SW 1271 (cell line): ENCODE data around the gene TUBA8.
"Not testable (repeated sequence)": the region's sequence is repeated elsewhere in the genome, so short reads cannot be mapped to it uniquely, and the experiment has no call there.

Experiments used
- DNase-seq, 2 experiments: peaks; one replicate each; lab custom pipeline; 2025; lab: John Stamatoyannopoulos, UW

The TUBA8 gene

DNA sequence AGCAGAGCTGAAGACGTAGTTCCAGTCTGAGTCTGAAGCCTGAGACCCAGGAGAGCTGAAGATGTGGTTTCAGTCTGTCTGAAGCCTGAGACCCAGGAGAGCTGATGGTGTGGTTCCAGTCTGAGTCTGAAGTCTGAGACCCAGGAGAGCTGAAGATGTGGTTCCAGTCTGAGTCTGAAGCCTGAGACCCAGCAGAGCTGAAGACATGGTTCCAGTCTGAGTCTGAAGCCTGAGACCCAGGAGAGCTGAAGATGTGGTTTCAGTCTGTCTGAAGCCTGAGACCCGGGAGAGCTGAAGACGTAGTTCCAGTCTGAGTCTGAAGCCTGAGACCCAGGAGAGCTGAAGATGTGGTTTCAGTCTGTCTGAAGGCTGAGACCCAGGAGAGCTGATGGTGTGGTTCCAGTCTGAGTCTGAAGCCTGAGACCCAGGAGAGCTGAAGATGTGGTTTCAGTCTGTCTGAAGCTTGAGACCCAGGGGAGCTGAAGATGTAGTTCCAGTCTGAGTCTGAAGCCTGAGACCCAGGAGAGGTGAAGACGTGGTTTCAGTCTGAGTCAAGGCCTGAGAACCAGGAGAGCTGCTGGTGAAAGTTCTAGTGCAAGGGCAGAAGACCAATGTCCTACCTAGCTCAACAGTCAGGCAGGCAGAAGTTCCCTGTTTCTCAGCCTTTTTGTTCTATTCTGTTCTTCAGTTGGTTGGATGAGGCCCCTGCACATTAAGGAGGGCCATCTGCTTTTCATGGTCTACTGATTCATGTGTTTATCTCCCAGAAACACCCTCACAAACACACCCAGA, 3.9 kb upstream of the TUBA8 start:
- DNase-seq: not testable (repeated sequence)

DNA sequence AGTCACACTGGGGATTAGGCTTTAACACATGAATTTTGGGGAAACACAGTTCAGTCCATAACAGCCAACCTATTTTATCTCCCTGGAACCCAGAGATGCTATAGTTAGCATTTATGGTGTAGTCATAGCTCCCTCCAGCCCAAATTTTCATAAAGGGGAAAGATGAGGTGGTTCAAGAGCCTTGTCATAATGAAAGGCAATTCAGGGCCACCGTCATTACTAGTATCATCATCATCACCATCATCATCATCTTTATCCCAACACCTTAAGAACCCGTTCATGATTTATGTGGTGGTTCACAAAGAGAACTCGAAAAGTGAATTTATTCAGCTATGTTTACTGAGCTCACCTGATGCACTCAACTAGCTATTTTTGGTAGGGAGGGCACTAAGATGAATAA, 2.4 kb upstream of the TUBA8 start:
- DNase-seq: no peak

DNA sequence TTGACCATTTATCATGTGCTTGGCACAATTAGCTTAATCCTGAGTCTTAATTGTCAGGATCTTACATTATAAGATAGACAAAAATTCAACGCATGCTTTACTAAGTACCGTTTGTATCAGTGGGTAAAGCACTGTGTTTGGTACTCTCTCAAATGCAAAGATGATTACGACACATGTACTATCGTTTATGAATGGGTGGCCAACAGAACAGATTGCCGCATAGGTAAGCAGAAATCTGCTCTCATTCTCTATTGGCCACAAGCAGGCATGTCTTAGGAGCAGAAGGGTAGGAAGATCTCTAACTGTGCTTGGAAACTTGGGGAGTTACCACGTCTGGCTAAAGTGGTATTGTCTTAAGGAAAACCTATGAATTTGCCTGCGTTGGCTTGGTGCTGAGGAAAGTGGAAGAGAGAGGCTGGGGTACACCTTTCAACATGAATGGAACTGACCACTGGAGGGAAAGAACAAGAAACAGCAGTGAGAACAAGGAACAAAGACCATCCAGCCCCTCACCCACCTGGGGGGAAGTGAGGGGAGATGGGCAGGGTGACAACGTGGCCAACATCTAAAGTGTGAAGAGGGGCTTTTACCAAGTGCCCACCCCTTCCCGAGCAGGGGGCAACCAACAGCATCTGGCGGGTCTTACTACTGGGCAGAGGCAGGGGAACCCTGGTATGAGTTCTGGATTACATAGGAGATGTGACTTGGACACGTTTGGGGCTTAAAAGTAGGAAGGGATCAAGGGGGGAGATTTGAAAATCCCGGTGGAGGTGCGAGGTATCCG, 1.0 kb upstream of the TUBA8 start:
- no peak for DNase-seq

DNA sequence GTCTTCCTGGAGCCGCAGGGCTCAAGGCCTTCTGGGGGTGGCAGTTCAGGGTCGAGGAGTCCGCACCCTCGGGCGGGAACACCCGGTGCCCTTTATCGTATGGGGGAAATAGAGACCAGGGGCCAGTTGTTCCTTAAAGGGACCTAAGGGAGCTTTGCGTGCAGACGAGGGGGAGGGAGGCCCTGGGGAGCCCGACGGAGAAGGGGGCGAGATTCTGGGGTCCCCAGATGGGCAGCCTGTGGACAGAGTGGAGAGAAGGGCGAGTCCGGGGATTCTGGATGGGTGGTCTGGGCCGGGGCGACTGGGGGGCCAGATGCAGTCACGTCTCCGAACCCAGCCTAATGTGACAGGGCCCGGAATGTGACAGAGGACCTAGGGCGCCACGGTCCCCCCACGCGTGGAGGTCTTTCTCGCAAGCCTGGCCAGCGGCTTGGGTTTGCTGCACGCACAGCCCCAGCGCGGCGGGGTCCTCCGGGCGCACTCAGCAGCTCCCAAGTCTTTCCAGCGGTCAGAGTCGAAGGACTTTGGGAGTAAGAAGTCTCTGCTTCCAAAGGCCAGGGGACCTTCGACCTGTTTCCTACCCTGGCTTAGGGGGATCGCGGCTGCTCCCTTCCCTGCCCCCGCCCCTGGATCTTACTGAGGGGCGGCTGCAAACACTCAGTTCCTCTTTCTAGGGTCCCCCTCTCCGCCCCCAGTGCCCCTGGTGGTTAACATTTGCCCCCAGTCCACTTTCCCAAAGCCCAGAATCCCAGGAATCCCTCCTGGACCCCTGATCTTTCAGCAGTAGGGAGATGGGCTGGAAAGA, 547 bp downstream of the TUBA8 start:
- no peak for DNase-seq

DNA sequence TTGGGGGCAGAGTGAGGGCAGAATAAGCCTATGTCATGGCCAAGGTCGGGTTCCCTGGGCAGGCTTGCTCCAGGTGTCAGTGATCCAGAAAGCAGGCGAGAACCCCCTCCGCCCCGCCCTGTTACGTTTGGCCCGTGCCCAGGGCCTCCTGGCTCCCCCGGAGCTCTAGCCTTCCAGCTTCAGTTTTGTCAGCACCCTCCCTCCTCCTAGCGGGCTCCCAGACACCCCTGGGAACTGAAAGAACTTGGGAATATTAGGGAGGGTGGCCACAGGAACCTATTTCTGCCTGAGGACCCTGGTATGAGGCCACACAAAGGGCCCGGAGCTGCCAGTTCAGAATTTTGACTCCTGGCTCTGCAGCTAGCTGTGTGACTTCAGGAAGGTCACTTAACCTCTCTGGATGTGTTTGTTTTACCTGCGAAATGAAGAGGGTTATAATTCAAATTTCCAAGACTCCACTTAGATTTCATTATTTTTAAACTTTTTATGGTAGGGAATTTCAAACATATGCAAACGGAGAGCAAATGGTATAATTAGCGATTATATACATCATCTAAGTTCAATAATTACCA, 1.2 kb downstream of the TUBA8 start:
- DNase-seq: no peak

DNA sequence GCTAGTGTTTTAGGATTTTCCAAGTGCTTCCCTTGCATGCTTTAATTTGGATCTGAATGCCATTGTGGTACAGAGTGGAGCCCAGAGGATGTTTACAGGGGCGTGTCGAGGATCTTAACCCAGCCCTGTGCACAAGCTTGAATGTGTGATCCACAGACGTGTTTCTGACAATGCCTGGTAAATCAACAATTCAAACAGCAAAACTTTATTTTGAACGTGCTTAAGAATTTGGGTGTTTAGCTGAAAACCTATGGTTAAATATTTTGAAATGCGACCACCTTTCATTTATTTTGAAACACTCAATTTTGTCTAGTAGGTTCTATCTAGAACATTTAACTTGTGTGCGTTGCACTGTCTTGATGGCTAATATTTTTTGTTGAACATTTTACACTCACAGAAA, 1.8 kb downstream of the TUBA8 start:
- DNase-seq: no peak

DNA sequence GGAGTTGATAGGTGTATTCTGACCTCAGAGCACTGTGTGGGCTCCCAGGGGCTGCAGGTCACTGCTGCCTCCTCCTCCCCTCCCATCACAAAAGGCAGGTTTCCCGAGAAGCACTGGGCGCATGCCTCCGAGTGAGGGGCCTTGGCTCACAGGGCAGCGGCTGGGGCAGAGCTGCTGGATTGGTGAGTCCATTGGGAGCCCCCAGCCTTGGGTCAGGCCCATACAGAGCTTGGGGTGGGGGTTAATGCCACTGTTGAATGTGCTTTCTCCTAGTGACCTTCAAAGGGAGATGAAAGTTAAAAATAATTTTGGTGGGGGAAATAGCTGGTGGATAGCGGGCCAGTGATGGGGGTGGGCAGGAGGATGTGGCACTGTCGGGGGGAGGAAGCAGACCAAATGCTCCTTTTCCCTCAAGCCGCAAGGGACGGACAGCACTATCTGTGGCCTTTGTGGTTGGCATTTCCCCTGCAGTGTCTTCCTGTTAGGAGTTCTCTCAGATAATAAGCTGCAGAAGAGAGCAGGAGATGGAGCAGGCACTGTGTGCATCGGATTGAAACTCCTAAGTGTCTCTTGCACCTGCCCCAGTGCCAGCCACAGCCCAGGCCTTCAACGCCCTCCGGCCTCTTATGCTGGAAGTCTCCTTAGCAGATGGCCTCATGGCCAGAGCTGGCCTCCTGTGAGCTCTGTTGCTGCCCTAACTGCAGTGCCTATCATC, 3.2 kb downstream of the TUBA8 start:
- DNase-seq: no peak

DNA sequence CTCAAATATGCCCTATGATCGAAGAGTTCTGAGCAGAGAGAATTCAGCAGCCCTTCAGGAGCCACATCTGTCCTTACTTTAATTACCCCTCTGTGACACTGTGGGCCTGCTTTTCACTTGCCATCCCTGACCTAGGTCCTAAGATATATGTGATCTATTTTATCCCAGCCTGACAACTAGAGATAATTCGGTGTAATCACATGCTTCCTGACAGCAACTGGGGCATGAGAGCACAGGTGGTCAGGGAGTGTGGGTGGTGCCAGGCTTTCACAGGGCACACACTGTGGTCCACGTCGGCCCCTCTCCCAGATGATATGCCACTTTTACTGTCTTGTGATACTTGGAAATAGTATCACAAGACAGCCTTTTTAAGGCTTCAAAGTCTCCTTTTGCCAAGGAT, 3.9 kb downstream of the TUBA8 start:
- DNase-seq: no peak

DNA sequence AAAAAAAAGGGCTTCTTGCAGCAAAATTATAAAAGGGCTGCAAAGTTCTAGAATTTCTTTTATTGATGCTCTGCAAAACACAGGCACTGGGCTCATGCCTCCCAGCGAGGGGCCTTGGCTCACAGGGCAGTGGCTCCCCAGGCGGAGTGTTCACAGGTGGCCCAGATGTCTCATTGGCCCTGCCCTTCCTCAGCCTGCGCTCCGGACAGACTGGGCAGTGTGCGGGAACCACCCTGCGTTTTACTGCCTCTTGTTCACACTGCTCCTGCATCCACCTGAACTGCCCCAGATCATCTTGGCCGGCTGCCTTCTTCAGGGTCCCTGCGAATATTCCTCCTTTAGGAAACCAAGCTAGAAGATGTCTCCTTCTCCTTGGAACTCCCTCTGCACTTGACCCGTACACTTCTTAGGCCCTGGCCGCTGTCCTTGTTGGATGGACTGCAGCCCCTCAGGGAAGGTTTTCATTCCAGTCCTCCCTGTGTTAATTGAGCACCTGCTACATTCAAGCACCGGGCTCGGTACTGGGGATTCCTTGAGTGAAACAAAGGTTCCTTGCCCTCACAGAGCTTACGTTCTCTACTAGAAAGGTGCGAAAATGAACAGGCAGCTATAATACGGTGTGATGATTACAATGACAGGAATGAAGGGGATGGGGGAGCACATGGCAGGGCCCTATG, 4.5 kb downstream of the TUBA8 start:
- DNase-seq: no peak

DNA sequence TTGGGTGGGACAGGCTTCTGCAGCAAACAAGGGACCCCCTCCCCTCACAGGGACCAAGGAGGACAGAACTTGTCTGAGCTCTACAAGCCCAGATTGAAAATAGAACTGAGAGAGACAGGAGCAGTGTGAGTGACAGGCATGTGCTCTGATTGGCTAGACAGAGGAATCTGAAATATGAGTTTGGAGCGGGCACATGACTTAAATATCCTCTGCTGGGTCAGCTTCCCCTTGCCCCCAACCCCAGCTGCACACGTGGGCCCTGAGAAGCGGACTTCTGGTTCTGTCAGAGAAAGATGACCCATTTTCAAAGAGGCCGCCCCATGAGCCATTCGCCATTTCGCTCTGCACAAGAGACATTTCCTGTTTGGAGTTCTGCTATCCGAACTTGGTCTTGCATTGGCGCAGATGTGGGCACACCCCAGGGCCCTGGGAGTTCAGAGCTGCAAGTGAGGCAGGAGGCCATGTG, 5.3 kb downstream of the TUBA8 start:
- DNase-seq: no peak

DNA sequence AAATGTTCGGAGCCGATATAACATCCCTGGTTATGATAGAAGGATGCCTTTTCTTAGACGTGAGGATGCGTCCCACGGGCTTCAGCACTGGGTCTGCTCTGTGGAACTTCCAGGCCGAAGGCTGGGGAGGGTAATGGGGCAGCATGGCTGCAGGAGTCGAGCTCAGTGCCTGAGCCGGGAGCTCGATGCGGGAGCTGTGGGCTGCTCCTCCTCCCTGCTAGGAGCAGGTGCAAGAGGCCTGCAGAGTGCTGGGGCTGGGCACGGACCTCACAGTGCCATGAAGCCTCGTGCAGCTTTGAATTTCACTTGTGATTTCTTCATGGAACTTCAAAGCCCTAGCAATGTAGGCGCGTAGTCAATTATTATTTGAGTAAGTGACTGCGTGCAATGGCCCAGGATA, 6.0 kb downstream of the TUBA8 start:
- no peak for DNase-seq

DNA sequence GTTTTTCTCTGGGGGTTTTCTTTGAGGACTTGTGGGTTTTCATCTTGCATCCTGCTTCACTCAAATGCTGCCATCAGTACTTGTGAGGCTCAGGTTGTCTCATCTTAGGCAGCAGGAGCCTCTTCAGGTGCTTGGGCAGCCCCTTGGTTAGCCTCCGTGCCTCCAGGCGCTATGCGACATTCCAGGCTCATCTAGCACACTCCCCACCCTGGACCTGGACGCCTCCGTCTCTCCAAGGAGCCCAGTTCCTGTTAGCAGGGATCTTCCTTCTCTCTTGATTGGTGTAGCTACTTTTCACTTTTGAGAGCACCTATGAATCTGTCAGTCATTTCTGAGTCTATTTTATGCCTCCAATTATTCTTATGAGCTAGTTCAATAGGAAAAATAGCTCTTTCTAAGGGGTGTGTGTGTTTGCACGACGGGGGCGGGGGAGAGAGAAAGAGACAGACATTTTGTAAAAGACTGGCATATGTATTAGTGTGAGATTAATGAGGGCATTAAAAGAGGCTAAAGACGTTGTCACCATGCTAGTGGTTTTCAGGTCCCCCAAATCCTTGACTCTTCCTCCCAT, 7.8 kb downstream of the TUBA8 start:
- DNase-seq: no peak

DNA sequence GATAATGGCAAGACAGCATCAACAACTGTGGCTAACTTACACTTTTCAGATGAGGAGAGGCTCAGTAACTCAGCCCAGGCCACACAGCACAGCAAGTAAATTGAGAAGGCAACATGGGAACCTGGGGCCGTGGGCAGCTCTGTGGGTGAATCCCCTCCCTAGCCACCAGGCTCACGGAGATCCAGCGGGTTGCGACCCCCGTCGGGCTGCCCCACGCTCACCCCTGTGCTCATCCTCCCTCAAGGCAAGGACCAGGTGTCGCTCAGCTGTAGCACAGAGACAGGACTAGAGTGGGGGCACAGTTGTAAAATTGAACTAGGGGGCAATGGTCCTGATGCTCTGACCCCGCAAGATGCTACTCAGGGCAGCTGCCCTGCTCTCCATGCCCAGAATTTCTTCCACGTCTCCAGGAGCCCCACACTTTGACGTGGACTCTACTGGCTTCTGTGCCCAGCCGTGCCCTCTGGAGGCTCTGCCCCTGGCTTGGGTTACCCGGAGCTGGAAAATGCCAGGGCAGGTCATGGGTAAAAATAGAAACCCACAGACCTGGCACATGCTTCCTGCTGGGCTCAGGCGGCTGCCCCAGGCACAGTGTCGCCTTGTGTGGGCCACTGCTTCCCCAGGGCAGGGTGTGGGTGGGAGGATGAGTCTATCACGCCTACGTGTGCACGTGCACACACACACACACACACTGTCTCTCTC, 9.0 kb downstream of the TUBA8 start:
- DNase-seq: no peak

DNA sequence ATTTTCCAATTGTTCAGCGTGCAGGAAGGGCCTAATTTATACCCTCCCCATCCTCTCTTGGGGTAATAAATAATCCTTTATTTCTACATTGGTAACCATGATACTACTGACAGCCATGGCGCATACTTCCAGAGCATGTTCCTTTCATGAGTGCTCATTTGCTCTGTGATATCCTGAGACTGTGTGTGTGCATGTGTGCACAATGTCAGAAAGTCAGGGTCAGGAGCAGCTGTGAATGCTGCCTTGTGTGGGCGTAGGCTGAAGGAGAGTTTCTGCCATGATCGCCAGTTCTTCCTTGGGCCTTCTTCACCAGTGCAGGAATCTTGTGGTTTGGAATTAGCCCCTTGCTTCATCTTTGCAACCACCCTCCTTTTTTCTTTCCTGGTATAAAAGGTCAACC, 10.2 kb downstream of the TUBA8 start:
- DNase-seq: no peak

DNA sequence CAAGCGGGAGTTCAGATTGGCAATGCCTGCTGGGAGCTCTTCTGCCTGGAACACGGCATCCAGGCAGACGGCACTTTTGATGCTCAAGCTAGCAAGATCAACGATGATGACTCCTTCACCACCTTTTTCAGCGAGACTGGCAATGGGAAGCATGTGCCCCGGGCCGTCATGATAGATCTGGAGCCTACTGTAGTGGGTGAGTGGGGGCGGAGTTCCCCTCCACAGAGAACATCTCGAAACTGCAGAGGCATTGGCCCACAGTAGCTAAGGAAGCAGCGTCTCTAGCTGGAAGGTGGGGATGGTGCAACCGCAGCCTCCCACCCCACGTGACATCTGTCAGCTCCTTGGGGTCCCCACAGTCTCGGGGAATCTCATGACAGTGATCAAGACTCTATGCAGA, 10.9 kb downstream of the TUBA8 start:
- no peak for DNase-seq

DNA sequence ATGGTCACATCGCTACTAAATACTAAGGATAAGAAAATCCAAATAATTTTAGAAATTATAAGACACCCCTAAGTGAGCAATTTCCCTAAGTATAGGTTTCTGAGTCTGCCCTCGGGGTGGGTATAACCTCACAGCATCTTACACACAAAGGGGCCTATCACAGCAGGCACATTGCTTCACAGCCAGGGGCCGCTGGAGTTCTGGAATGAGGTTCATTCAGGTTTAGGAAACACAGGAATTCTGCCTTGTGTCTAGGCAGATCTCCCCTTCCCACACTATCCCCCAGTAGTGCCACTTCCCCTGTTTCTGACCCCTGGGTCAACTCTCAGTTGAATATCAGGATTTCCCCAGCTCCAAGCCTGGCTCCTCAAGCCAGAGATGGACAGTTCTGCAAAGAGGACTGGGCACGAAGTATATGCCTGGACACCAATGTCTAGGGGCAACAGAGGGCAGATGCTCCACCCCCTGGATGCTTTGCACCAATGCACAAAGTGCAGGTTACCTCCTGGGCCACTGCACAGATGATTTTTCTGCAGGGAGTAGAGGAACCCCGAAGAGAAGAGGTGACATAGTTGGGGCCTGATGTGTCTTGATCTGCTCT, 11.4 kb downstream of the TUBA8 start:
- DNase-seq: no peak

DNA sequence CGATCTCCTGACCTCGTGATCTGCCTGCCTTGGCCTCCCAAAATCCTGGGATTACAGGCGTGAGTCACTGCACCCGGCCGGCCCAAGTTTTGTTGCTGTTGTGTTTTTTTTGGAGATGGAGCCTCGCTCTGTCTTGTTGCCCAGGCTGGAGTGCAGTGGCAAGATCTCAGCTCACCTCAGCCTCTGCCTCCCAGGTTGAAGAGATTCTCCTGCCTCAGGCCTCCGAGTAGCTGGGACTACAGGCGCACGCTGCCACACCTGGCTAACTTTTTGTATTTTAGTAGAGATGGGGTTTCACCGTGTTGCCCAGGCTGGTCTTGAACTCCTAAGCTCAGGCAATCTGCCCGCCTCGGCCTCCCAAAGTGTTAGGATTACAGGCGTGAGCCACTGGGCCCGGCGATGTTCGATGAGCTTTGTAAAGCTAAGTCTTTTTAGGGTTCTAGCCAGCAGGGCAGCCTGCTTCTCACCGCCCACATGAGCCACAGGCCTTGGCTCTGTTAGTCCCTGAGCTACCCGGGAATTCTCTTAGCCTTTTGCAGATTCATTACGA, 12.9 kb downstream of the TUBA8 start:
- not testable (repeated sequence) for DNase-seq

DNA sequence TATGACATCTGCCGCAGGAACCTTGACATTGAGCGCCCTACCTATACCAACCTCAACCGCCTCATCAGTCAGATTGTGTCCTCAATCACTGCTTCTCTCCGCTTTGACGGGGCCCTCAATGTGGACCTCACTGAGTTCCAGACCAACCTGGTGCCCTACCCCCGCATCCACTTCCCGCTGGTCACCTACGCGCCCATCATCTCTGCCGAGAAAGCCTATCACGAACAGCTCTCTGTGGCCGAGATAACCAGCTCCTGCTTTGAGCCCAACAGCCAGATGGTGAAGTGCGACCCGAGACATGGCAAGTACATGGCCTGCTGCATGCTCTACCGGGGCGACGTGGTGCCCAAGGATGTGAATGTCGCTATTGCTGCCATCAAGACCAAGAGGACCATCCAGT, 16.0 kb downstream of the TUBA8 start:
- DNase-seq: no peak

DNA sequence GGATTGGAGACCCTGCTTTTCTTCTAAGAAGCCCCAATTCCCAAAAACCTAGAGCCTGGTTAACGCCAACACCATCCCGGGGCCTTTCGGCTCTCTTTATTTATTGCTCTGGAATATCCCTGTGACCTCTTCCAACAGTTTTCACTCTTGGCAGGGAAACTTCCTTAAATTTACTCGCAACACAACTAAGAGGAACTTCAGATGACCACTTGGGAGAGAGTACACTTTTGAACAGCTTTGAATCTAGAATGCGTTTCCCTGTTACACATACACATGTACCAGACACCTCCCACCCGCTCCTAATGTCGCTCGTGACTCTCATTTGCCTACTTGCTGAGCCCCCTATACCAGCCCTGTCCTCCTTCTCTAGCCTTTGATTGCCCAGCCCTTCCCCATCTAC, 19.4 kb downstream of the TUBA8 start:
- no peak for DNase-seq
